Ishikawa (cell line): ENCODE data around the gene FBXL22.

Source experiments
- CREB1 ChIP-seq: IDR thresholded peaks from 2 replicates; pipeline ENCODE4 v1.6.1; 2012; ENCODE audit warnings: low read depth
- FOXM1 ChIP-seq: IDR thresholded peaks from 2 replicates; pipeline ENCODE4 v1.6.1; 2012; ENCODE audit warnings: low read depth, borderline replicate concordance
- RAD21 ChIP-seq: IDR thresholded peaks from 2 replicates; pipeline ENCODE4 v1.6.1; 2012; ENCODE audit warnings: low read depth
- TAF1 ChIP-seq: IDR thresholded peaks from 2 replicates; pipeline ENCODE4 v1.6.1; 2012; ENCODE audit warnings: low read depth, mild to moderate bottlenecking
- ZBTB7A ChIP-seq: IDR thresholded peaks from 2 replicates; pipeline ENCODE4 v1.6.1; 2012; ENCODE audit warnings: low read depth
- TF ChIP-seq, protein P1 (sequence below): IDR thresholded peaks from 2 replicates; pipeline ENCODE4 v1.6.1; 2012; ENCODE audit warnings: low read depth, mild to moderate bottlenecking

DNA sequence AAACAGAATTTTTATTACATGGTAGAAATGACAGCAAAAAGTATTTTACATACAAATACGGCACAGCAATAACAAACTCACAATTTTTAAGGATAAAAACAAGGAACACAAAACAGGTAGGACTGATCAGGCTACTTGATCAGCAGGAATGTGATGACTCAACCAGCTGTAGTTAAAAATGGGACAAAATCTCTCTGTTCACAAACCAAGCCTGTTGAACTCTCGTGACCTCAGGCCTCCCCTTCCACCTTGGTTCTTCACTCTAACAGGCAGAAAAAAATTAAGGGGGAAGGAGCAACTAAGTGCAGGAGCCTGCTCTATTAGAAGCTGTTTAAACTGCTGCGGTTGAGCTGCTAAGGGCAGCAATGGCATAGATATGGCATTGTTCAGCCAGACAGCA is 18.7 kb downstream of the FBXL22 start:
- TF ChIP-seq, protein P1, sequence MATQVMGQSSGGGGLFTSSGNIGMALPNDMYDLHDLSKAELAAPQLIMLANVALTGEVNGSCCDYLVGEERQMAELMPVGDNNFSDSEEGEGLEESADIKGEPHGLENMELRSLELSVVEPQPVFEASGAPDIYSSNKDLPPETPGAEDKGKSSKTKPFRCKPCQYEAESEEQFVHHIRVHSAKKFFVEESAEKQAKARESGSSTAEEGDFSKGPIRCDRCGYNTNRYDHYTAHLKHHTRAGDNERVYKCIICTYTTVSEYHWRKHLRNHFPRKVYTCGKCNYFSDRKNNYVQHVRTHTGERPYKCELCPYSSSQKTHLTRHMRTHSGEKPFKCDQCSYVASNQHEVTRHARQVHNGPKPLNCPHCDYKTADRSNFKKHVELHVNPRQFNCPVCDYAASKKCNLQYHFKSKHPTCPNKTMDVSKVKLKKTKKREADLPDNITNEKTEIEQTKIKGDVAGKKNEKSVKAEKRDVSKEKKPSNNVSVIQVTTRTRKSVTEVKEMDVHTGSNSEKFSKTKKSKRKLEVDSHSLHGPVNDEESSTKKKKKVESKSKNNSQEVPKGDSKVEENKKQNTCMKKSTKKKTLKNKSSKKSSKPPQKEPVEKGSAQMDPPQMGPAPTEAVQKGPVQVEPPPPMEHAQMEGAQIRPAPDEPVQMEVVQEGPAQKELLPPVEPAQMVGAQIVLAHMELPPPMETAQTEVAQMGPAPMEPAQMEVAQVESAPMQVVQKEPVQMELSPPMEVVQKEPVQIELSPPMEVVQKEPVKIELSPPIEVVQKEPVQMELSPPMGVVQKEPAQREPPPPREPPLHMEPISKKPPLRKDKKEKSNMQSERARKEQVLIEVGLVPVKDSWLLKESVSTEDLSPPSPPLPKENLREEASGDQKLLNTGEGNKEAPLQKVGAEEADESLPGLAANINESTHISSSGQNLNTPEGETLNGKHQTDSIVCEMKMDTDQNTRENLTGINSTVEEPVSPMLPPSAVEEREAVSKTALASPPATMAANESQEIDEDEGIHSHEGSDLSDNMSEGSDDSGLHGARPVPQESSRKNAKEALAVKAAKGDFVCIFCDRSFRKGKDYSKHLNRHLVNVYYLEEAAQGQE = no peak
- TF ChIP-seq ZBTB7A (no peak), RAD21 (no peak), CREB1 (no peak), FOXM1 (no peak), TAF1 (no peak)
